Fibroblast of peridontal ligament (primary cell): ENCODE results near the gene CARD14.

Source experiments
- DNase-seq: peaks from one replicate; pipeline ENCODE4 v3.0.0-alpha.2; 2010; ENCODE audit errors: extremely low read depth

CARD14 gene

GRCh38 chr17:80169784-80170500, at the start of gene CARD14:
Gene CARD14, plus strand, starts transcription at chr17:80170030. Its CDS starts 11,409 bp downstream, at chr17:80181439.
- DNase-seq: no peak

GRCh38 chr17:80122026-80122575, 47.7 kb upstream of the CARD14 start:
- no peak for DNase-seq

- no peak for DNase-seq
Measured at GRCh38 chr17:80122926-80123505, 46.8 kb upstream of the CARD14 start.

- no peak for DNase-seq
Measured at GRCh38 chr17:80123791-80124190, 46.0 kb upstream of the CARD14 start.

- DNase-seq: peak; percentile 7
Measured at GRCh38 chr17:80124351-80124981, 45.4 kb upstream of the CARD14 start.

GRCh38 chr17:80125656-80126448, 44.0 kb upstream of the CARD14 start:
- peak; percentile 82 for DNase-seq

- no peak for DNase-seq
Measured at GRCh38 chr17:80126449-80126715, 43.4 kb upstream of the CARD14 start.

GRCh38 chr17:80129006-80129565, 40.7 kb upstream of the CARD14 start:
- no peak for DNase-seq

GRCh38 chr17:80130992-80131391, 38.8 kb upstream of the CARD14 start:
- no peak for DNase-seq

GRCh38 chr17:80132906-80133625, 36.8 kb upstream of the CARD14 start:
- DNase-seq: no peak

- no peak for DNase-seq
Measured at GRCh38 chr17:80133626-80133970, 36.2 kb upstream of the CARD14 start.

- DNase-seq: no peak
Measured at GRCh38 chr17:80137131-80137530, 32.7 kb upstream of the CARD14 start.

GRCh38 chr17:80138856-80139426, 30.9 kb upstream of the CARD14 start:
- DNase-seq: no peak

GRCh38 chr17:80141463-80142165, 28.2 kb upstream of the CARD14 start:
- no peak for DNase-seq

- no peak for DNase-seq
Measured at GRCh38 chr17:80142929-80143328, 26.9 kb upstream of the CARD14 start.

GRCh38 chr17:80145076-80146075, 24.5 kb upstream of the CARD14 start:
- no peak for DNase-seq

GRCh38 chr17:80146121-80147034, 23.5 kb upstream of the CARD14 start:
- DNase-seq: peak; percentile 38
